Fibroblast of villous mesenchyme (primary cell): ENCODE results near the gene BCL11A. TPM values are rescaled to one million over a fixed set of nuclear protein-coding genes. Genes with fewer than 3 reads are reported as not detected.
A peak's percentile ranks its signal among the peaks of the same experiment; 100 is the strongest.

Experiments
- DNase-seq: peaks from one replicate; pipeline ENCODE4 v3.0.0-alpha.2; 2010; ENCODE audit warnings: low read depth
- H3K4me3 ChIP-seq: 2 replicates; pipeline ENCODE4 v1.5.1; 2011; ENCODE audit warnings: low read depth, mild to moderate bottlenecking, low read length
- CTCF ChIP-seq: IDR thresholded peaks from 2 replicates; pipeline ENCODE4 v1.5.1; 2012; ENCODE audit warnings: low read depth, mild to moderate bottlenecking, low read length; ENCODE audit not compliant: insufficient read depth
- total RNA-seq: library from RNA; depleted of rRNA; stranded (reverse); fragments of >200 nt; gene quantifications from 2 replicates; pipeline ENCODE4 v1.2.3, GENCODE V29; 2012

The BCL11A gene
- total RNA-seq, 1 donor = 0.43 TPM

- no peak for DNase-seq
- TF ChIP-seq CTCF = no peak
- H3K4me3 ChIP-seq = peak overlapping the region; percentile 69
Observed at GRCh38 chr2:60555783-60556139, 2.3 kb upstream of the BCL11A start.

DNA sequence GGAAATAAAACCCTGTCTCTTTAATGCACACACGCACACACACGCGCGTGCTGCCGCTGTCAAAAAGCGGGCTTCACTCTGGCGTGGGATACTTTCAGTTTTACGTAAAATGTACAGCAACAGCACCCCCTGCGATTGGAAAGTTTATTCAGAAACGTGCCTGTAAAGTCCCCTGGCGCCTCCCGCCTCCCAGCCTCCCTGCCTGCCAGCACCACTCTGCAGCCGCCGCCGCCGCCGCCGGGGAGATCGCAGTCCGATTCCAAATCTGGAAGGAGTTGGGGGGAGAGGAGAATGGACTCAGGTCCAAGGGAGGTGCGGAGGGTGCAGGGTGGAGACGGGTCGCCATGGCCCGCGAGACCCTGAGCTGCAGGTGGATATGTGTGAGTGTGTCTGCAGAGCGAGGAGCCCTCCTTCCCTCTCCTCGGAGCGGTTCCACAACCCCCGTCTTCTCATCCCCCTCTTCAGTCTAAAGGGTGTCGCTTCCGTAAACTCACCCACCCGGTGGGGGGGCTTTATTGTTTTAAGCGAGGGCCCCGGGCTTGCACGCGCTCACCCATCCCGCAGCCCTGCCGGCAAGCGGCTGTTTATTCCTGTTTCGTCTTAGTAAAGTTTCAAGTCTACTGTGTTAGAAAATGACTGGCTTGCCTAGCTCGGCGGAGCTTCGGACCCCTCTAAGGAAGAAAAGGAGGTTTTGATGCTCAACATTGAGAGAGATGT is 1.8 kb upstream of the BCL11A start:
- peak; percentile 35 for TF ChIP-seq CTCF
- peak; percentile 65 for DNase-seq
- H3K4me3 ChIP-seq = peak overlapping the region; percentile 69

DNA sequence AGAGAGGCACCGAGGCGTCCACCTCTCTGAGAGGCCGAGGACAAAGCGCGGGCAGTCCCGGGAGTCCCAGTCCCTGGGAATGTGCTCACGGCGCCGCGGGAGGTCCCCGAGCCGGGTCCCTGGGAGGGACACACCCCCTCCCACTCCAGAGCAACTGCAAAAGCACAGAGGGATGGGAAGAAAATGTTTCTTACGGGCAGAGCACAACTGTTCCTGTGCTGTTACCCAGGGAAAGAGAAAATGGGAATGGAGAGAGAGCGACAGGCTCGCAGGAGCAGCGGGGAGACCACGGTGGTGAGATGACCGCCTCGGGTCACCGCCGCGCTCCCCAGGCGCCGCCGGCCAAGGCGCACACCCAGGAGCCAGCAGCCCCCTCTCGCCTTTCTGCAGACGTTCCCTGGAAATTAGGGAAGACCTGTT is 1.2 kb upstream of the BCL11A start:
- DNase-seq = no peak
- H3K4me3 ChIP-seq = peak overlapping the region; percentile 69
- no peak for TF ChIP-seq CTCF

- peak overlapping the region; percentile 69 for H3K4me3 ChIP-seq
- no peak for TF ChIP-seq CTCF
- no peak for DNase-seq
Observed at GRCh38 chr2:60554074-60554645, 706 bp upstream of the BCL11A start.

- no peak for DNase-seq
- TF ChIP-seq CTCF = no peak
- peak overlapping the region; percentile 69 for H3K4me3 ChIP-seq
Observed at GRCh38 chr2:60552851-60553494, 481 bp downstream of the BCL11A start.

- DNase-seq = no peak
- no peak for TF ChIP-seq CTCF
Observed at GRCh38 chr2:60552078-60552850, 1.2 kb downstream of the BCL11A start.

More at GRCh38 chr2:60552078-60552850, 1.2 kb downstream of the BCL11A start:
- H3K4me3 ChIP-seq = peak overlapping the region; percentile 69
